GM23338 (cell line): ENCODE data around the gene C8A. TPM values are rescaled to one million over a fixed set of nuclear protein-coding genes. Genes with fewer than 3 reads are reported as not detected.

Experiments
- CREB1 ChIP-seq: fragments of 250-450 bp; sonication (Bioruptor Pico); IDR thresholded peaks from 2 replicates; pipeline ENCODE4 v1.5.0; 2020; ENCODE audit warnings: low read depth, mild to moderate bottlenecking, moderate library complexity
- EZH2phosphoT487 ChIP-seq: fragments of 200-600 bp; sonication (generic); IDR thresholded peaks from one replicate; pipeline ENCODE4 v1.8.1; 2018; ENCODE audit warnings: antibody characterized with exemption; ENCODE audit not compliant: unreplicated experiment
- NANOG ChIP-seq: IDR thresholded peaks from 2 replicates; pipeline ENCODE4 v1.6.1; 2016; ENCODE audit warnings: antibody characterized with exemption, borderline replicate concordance
- STAT1 ChIP-seq: IDR thresholded peaks from one replicate; pipeline ENCODE4 v1.6.1; 2016; ENCODE audit warnings: antibody characterized with exemption; ENCODE audit not compliant: unreplicated experiment
- ZNF114 ChIP-seq: fragments of 250-450 bp; sonication (Bioruptor Pico); IDR thresholded peaks from 2 replicates; pipeline ENCODE4 v1.5.0; 2020; ENCODE audit warnings: mild to moderate bottlenecking, moderate library complexity
- ZNF331 ChIP-seq: fragments of 250-450 bp; sonication (Bioruptor Pico); IDR thresholded peaks from 2 replicates; pipeline ENCODE4 v1.5.0; 2020; ENCODE audit warnings: low read depth, mild to moderate bottlenecking, moderate library complexity
- polyA plus RNA-seq: library from polyadenylated mRNA; unstranded; fragments of >200 nt; fragmentation: Nextera tagmentation; extraction: Ambion mirVana; gene quantifications from 2 replicates; pipeline ENCODE4 v1.2.1, GENCODE V29; 2016
- total RNA-seq: library from RNA; depleted of rRNA; stranded (reverse); fragments of >200 nt; shearing (Covaris generic); gene quantifications from 2 replicates; pipeline ENCODE4 v1.2.3, GENCODE V29; 2014
- TF ChIP-seq, protein P1 (sequence below): fragments of 250-450 bp; sonication (Bioruptor Pico); IDR thresholded peaks from 2 replicates; pipeline ENCODE4 v1.5.0; 2020; ENCODE audit warnings: mild to moderate bottlenecking, moderate library complexity
- TF ChIP-seq, protein P2 (sequence below): IDR thresholded peaks from one replicate; pipeline ENCODE4 v1.6.1; 2018; ENCODE audit warnings: antibody characterized with exemption; ENCODE audit not compliant: unreplicated experiment
- TF ChIP-seq, protein P3 (sequence below): IDR thresholded peaks from 2 replicates; pipeline ENCODE4 v1.6.1; 2016; ENCODE audit warnings: antibody characterized with exemption

Gene C8A
- total and polyA plus RNA-seq, 2 experiments from 2014 or later, result not detected

DNA sequence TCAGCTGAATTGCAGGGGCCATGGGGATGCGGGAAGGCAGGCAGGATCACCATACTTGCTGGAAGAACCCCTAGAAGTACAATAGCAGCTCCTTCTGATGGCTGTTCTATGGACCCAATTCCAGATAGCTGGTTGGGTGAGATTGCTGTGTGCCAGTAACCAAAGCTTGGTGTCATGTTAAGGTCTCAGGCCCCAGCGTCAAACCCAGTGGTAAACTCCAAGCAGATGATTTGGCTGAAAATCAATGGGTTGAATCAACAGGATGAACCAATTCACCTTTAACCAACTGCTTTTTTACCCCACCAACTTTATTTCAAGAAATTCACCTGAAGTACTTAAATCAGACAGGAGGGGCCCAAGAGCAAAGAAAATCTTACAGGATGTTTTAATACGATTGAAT lies 73.4 kb downstream of the C8A start (continued):
- TF ChIP-seq, protein P1, sequence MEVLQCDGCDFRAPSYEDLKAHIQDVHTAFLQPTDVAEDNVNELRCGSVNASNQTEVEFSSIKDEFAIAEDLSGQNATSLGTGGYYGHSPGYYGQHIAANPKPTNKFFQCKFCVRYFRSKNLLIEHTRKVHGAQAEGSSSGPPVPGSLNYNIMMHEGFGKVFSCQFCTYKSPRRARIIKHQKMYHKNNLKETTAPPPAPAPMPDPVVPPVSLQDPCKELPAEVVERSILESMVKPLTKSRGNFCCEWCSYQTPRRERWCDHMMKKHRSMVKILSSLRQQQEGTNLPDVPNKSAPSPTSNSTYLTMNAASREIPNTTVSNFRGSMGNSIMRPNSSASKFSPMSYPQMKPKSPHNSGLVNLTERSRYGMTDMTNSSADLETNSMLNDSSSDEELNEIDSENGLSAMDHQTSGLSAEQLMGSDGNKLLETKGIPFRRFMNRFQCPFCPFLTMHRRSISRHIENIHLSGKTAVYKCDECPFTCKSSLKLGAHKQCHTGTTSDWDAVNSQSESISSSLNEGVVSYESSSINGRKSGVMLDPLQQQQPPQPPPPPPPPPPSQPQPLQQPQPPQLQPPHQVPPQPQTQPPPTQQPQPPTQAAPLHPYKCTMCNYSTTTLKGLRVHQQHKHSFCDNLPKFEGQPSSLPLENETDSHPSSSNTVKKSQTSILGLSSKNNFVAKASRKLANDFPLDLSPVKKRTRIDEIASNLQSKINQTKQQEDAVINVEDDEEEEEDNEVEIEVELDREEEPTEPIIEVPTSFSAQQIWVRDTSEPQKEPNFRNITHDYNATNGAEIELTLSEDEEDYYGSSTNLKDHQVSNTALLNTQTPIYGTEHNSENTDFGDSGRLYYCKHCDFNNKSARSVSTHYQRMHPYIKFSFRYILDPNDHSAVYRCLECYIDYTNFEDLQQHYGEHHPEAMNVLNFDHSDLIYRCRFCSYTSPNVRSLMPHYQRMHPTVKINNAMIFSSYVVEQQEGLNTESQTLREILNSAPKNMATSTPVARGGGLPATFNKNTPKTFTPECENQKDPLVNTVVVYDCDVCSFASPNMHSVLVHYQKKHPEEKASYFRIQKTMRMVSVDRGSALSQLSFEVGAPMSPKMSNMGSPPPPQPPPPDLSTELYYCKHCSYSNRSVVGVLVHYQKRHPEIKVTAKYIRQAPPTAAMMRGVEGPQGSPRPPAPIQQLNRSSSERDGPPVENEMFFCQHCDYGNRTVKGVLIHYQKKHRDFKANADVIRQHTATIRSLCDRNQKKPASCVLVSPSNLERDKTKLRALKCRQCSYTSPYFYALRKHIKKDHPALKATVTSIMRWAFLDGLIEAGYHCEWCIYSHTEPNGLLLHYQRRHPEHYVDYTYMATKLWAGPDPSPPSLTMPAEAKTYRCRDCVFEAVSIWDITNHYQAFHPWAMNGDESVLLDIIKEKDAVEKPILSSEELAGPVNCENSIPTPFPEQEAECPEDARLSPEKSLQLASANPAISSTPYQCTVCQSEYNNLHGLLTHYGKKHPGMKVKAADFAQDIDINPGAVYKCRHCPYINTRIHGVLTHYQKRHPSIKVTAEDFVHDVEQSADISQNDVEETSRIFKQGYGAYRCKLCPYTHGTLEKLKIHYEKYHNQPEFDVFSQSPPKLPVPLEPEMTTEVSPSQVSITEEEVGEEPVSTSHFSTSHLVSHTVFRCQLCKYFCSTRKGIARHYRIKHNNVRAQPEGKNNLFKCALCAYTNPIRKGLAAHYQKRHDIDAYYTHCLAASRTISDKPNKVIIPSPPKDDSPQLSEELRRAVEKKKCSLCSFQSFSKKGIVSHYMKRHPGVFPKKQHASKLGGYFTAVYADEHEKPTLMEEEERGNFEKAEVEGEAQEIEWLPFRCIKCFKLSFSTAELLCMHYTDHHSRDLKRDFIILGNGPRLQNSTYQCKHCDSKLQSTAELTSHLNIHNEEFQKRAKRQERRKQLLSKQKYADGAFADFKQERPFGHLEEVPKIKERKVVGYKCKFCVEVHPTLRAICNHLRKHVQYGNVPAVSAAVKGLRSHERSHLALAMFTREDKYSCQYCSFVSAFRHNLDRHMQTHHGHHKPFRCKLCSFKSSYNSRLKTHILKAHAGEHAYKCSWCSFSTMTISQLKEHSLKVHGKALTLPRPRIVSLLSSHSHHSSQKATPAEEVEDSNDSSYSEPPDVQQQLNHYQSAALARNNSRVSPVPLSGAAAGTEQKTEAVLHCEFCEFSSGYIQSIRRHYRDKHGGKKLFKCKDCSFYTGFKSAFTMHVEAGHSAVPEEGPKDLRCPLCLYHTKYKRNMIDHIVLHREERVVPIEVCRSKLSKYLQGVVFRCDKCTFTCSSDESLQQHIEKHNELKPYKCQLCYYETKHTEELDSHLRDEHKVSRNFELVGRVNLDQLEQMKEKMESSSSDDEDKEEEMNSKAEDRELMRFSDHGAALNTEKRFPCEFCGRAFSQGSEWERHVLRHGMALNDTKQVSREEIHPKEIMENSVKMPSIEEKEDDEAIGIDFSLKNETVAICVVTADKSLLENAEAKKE (CRISPR knock-in tag), result no peak
- TF ChIP-seq, protein P2, sequence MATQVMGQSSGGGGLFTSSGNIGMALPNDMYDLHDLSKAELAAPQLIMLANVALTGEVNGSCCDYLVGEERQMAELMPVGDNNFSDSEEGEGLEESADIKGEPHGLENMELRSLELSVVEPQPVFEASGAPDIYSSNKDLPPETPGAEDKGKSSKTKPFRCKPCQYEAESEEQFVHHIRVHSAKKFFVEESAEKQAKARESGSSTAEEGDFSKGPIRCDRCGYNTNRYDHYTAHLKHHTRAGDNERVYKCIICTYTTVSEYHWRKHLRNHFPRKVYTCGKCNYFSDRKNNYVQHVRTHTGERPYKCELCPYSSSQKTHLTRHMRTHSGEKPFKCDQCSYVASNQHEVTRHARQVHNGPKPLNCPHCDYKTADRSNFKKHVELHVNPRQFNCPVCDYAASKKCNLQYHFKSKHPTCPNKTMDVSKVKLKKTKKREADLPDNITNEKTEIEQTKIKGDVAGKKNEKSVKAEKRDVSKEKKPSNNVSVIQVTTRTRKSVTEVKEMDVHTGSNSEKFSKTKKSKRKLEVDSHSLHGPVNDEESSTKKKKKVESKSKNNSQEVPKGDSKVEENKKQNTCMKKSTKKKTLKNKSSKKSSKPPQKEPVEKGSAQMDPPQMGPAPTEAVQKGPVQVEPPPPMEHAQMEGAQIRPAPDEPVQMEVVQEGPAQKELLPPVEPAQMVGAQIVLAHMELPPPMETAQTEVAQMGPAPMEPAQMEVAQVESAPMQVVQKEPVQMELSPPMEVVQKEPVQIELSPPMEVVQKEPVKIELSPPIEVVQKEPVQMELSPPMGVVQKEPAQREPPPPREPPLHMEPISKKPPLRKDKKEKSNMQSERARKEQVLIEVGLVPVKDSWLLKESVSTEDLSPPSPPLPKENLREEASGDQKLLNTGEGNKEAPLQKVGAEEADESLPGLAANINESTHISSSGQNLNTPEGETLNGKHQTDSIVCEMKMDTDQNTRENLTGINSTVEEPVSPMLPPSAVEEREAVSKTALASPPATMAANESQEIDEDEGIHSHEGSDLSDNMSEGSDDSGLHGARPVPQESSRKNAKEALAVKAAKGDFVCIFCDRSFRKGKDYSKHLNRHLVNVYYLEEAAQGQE, result no peak
- TF ChIP-seq ZNF114 (no peak), NANOG (no peak), CREB1 (no peak), ZNF331 (no peak), STAT1 (no peak), EZH2phosphoT487 (no peak)
- TF ChIP-seq, protein P3, sequence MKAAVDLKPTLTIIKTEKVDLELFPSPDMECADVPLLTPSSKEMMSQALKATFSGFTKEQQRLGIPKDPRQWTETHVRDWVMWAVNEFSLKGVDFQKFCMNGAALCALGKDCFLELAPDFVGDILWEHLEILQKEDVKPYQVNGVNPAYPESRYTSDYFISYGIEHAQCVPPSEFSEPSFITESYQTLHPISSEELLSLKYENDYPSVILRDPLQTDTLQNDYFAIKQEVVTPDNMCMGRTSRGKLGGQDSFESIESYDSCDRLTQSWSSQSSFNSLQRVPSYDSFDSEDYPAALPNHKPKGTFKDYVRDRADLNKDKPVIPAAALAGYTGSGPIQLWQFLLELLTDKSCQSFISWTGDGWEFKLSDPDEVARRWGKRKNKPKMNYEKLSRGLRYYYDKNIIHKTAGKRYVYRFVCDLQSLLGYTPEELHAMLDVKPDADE, result no peak
